Measurements from ENCODE around the gene DNAJB8.

DNAJB8 gene

DNA sequence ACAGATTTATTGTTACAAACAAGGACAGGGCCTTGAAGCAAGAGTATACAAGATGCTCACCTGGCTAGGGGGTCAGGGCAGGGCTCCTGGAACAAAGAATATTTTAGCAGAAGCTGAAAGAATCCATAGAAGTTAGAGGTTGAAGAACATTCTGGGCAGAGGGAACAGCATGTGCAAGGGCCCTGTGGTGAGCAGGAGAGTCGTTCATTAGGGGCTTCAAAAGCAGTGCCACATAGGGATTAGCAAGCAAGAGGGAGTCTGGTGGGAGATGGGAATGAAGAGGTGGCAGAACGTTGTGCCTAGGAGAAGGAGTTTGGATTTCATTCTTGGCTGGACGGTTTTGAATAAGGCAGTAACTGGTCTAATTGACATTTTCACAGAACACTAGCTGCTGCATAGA, 22.9 kb downstream of the DNAJB8 start:
- no peak for DNase-seq (ENCODE audit: low spot score)

DNA sequence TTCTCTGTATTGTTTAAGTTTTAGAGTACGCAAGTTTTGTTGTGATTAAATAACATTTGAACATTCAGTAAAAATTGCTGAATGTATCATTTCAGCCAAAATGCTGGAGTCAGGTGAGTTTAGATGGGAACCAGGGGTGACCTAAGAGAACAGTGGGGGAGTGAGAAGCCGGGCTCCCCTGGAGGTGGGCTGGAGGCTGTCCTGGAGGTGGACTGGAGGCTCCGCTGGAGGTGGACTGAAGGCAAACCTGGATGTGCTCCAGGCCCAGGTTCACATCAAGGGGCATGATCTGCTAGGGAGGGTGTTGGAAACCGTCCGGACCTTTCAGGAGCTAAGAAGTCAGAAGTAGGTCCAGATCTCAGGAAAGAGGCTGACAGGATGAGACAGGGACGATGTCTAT, 23.7 kb downstream of the DNAJB8 start:
- no peak for DNase-seq (ENCODE audit: low spot score)

DNA sequence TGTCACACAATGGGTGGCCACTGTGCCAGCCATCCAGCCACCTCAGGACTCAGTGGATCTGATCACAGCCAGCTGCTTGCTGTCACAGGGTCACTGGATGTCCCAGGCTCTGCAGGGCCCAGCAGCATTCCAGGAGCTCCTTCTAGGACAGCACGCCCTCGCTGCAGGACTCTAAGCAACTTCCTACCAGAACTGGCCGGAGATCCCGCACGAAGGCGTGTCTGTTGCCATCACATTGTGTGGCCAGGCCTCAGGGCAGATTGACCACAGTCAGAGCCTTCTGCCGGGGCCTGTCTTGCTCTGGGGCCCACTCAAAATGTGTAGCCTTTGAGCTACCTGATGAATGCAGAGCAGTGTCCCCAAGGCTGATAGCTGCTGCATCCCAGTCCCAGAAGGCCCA, 24.6 kb downstream of the DNAJB8 start:
- no peak for DNase-seq (ENCODE audit: low spot score)

DNA sequence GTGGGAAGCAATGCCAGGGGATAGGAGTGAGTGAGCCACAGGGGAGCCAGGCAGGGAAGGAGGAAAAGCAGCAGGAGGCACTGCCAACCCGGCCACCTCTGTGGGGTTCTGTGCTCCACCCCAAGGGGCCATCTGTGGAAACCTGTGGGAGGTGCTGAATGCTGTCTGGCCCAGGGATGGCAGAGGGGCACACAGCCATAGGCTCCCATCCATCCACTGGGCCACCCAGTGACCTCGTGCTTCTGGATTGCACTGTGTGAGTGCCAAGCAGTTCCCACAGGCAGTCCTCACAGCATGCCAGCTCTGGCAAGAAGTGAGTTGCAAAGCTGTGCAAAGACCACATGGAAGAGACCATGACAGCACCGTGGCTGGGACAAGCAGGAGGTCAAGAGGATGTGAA, 27.5 kb downstream of the DNAJB8 start:
- peak; percentile 55 for DNase-seq (ENCODE audit: low spot score)

DNA sequence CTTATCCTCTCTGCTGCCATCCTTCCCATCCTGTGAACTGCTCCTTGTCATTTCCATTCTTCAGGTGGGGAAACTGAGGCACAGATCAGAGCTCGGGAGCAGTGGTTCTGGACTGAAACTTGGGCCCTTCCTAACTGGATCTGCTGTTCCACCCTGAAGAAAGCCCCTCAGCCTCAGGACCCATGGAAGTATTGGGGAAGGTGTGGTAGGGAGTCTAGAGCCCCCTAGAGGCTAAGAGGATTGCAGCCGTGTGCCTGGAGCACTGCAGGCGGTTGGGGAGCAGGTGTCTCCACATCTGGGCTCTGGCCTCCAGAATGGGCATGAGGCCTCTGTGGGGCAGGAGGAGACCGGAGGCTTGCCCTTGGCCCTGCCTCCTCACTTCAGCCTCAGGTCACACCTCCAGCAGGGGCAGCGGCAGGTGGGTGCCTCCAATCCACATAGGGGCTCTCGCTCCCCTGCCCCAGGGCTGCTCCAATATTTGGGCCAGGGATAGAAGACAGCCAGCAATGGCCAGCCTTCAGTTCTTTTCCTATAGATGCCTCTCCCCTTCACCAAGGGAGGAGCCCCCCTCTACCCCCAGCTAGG, 28.1 kb downstream of the DNAJB8 start:
- DNase-seq (ENCODE audit: low spot score) = no peak

DNA sequence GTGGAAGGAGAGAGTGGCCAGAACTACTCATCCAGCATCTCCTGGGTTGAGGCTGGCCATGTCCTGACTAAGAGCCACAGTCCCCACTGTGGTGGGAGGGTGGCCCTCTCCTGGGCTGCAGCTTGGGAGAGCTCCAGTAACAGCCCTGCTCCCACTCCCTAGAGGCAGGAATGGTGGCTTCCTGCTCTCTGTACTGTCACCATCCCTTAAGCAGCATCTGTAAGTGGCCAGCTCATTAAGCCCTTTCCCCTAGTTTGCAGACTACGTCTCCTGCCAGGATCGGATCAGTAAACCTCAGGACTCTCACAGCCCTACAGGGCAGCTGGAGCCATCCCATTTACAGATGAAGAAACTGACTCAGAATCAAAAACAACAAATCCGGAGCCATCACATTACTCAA, 30.5 kb downstream of the DNAJB8 start:
- DNase-seq (ENCODE audit: low spot score) = no peak

DNA sequence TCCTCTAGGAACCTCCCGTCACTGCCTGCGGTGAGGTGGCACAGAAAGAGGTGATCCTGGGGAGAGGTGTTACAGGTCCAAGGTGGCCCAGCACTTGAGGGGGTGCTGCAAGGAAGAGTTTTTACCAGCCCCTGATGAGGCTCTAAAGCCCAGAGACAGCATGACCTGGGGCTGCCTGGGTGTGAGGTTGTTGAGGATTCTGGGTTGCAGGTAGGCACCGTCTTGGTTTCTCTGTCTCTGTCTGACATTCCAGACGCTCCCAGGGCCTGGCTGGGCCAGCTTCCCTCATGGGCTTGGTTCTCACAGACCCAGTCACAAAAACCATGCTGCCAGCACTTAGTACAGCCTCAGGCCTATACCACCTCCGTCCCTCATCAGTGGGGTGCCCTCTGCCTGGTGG, 31.1 kb downstream of the DNAJB8 start:
- DNase-seq (ENCODE audit: low spot score) = no peak

DNA sequence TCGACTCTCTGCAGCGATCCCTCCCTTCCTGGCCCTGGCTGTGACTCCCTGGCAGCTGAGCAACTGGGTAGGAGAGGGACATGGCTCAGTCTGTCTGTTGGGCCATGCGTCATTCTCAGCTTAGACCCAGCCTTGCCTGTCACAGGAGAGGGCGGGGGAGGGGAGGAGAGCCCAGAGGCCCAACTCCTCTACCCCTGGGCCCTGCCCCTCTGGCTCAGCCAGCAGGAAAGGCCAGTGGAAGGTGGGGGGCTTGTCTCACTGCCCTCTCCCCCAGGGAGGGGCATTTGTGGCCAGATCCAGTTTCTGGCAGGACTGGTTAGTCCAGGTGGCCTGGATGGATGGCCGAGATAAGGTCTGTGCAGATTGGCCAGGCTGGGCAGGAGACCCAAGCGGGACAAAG, 31.6 kb downstream of the DNAJB8 start:
- DNase-seq (ENCODE audit: low spot score) = peak; percentile 33

DNA sequence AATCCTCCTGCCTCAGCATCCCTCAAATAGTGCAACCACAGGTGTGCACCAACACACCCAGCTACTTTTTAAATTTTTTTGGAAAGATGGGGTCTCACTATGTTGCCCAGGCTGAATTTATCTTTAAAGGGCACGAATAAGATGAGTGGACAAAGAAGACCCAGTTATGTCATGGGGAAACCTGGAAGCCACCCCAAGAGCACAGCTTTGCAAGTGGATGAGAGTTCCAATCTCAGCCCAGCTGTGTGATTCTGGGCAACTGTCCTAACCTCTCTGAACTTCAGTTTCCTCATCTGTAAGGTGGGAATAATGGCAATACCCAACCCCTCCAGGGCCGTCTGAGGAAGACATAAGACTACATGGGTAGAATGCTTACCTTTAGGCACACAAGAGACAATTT, 32.2 kb downstream of the DNAJB8 start:
- DNase-seq (ENCODE audit: low spot score) = no peak

DNA sequence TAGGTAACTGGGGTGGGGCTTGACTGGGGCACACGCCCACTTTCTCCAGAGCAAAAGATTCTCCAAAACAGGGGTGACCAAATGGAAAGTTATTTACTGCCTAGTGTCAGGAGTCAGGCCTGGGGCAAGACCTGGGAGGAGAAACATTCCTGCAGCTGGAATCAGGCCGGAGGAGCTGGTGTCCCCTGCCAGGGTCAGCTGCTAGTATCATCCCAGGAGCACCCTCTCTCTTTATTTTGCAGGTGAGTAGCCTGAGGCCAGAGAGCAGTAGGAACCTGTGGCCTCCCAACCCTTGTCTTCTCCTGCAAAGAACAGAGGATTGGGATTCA, 32.9 kb downstream of the DNAJB8 start:
- DNase-seq (ENCODE audit: low spot score) = peak; percentile 23

DNA sequence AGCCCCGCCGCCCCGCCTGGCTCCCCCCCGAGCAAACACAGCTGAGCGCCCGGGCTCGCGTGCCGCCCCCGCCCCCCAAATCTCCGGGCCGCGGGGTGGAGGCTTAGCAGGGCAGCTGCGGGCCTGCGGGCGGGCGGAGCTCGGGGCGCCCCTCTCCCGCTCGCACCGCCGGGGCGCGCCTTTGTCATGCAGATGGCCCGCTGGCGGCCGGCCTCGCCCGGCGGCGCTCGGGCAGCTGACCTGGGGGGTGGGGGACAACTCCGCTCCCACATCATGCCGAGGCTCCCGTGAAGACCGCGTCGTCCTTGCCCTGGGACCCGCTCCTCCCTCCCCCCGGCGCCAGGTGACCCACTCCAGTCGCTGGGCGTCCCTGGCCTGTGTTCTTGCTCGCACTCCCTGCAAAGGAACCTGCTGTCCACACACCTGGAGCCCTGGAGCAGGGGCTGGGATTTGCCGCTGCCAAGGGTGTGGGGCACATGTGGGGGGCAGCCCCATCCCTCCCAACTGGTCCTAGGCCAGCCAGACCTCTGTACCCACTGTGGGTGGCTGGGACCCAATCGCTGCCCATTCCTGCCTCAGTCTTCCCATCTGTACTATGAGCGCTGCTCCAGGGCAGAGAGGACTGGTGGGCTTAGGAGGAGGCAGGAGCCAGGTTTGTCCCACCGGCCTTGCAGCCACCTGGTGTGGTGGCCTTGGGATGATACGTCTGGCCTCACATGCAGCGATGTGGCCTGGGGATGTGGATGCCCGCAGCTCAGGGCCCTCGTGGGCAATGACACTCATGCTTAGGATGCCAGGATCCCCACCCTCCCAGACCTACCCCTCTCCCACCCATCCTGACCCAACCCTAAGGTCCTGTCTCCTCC, 33.5 kb downstream of the DNAJB8 start:
- DNase-seq (ENCODE audit: low spot score) = no peak

DNA sequence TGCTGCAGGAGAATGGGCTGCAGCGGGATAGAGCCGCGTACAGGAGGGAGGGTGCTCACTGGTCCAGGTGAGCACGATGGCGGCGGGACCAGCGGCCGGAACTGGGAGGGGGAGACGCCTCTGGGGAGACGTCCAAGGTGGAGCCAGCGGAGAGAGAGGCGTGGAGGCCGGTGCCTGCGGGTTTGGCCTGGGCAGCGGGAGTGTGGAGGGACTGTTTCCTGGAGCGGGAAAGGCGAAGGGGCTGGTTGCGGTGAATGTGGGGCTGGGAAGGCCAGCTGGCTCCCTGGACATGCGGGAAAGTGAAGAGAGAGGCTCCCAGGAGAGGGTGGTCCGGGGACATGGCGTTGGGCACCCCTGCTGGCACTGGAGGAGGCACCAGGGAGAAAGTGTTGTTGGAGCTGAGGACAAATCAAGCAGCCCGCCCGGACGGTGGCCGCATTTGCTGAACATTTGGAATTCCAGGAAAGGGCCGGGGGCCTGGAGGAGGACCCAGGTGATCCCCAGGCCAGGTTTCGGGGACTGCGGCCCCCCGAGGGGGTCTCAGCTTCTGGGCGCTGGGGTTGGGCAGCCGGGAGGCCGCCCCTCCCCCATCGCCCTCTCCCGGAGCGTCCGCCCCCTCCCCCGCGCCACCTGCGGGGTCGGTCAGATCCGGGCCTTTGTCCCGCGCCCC, 34.3 kb downstream of the DNAJB8 start:
- DNase-seq (ENCODE audit: low spot score) = no peak

DNA sequence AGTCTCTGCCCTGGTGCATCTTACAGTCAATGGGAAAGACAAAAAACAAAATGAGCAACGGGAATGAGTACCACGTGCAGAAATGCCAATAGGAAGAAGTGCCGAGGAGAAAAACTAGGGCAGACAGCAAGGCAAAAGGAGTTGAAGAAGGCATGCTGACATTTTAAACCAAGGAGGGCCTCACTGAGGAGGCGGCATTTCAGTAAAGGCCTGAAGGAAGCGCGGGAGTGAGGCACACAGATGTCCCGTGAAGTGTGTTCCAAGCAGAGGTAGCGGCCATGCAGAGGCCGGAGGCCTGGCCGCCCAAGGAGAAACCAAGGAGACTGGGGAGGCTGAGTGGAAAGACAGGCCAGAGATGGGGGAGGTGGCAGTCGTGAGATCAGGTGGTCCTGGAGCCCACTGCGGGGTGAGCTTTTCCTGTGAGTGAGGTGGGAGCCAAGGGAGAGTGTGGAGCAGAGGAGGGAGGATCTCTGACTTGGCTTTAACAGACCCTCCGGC, 34.8 kb downstream of the DNAJB8 start:
- no peak for DNase-seq (ENCODE audit: low spot score)

DNA sequence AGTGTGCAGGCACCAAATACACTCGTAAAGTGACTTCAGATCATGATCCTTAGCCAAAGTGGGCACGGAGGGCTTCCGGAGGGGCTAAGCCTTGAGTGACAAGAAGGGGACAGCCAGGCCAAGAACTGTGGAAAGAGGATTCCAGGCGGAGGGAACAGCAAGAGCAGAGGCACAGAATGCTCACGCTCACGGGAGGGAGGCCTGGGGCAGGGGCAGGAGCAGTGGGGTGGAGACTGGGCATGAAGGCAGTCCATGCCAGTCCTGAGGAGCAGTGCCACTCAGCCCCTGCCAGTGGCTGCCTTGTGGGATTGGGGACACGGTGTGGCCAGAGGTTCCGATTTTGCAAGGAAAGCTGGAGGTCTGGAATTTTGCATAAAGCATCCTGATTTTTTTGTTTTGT, 36.0 kb downstream of the DNAJB8 start:
- no peak for DNase-seq (ENCODE audit: low spot score)

DNA sequence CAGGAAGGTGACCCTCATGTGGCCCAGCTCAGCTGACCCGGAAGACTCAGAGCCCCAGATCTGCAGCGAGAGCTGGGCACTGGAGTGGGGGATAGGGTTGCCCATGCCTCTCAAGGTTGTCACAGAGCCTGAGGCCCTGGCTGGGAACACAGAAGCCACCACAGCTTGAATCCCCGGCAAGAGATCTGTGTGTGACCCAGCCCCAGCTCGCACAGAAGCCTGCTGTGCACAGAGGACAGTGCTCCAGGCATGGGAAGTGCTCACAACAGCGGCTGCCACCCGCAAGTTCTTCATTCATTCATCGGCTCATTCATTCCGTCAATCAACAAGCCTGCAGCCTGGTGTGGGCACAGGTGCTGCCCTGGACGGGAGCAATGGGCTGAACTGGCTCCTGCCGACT, 36.4 kb downstream of the DNAJB8 start:
- DNase-seq (ENCODE audit: low spot score) = no peak

DNA sequence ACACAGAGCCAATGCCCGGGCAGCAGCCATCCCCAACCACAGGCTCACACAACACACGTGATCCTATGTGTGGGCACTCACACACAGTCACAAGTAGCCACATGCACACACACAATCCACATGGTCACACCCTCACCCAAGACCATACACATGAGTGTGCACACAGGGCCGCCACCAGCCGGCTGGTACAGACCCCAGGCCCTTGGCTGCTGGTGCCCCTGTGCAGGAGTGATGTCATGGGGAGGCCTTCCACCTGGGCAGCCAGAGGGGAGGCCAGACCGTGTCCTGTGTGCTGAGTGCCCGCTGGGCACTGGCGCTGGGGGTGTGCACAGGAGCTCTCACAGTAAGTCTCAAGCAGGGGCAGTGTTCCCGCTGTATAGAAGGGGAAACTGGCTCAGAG, 36.9 kb downstream of the DNAJB8 start:
- DNase-seq (ENCODE audit: low spot score) = no peak

DNA sequence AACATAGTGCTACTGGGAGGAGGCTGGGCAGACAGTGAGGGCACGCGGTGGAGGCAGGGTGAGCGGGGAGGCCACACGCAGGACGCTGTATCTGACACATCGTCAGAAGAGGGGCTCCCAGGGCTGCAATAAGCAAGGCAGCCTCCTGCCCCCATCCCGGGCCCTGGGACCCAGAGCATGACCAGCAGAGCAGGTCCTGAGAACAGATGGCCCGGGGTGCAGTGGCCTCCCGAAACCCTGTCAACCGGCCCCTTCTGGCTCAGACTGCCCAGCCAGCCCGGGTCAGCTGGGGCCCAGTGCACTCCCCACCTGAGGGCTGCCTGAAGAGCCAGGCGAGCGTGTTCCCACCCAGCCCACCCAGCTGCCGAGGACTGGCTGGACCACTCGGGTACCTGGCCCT, 37.4 kb downstream of the DNAJB8 start:
- no peak for DNase-seq (ENCODE audit: low spot score)

DNA sequence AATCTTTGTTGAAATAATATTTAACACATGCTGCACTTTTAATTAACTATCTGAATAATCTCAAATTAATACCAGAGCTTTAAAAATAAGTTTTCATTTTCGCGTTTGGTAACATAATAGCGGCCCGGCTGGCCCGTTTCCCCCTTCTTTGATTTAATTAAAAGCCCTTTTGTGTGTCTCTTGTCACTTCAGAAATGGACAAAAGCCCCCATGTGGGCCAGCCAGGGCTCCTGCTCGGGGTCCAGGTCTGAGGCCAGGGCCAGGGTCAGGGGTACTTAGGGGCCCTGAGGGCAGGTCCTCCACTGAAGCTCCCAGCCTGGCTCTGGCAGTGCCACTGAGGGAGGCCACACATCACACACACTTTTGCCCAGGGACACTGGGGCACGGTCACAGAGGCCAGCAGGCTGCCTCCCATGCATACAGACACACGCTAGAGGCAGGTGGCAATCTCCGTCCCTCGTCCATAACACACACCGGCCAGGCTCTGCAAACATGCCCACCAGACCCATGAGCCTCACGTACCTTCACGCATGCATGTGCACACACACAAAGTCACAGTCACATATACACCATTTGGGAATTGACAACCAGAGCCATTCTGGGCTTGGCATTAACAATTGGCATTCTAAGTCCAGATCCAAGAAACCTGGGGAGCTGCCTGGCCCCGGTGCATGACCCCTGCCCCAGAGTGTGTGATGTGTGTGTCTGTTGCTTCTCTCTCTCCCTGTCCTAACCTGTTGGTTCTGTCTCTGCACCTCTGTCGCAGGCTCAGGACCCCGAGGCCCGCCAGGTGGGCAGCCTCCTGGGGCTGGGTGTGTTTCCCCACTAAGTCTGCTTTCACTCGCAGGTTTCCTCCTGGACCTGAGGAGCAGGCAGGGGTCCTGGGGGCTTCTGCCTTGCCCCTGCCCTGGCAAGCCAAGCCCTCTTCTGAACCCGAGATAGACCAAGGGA, 38.5 kb downstream of the DNAJB8 start:
- DNase-seq (ENCODE audit: low spot score) = no peak

DNA sequence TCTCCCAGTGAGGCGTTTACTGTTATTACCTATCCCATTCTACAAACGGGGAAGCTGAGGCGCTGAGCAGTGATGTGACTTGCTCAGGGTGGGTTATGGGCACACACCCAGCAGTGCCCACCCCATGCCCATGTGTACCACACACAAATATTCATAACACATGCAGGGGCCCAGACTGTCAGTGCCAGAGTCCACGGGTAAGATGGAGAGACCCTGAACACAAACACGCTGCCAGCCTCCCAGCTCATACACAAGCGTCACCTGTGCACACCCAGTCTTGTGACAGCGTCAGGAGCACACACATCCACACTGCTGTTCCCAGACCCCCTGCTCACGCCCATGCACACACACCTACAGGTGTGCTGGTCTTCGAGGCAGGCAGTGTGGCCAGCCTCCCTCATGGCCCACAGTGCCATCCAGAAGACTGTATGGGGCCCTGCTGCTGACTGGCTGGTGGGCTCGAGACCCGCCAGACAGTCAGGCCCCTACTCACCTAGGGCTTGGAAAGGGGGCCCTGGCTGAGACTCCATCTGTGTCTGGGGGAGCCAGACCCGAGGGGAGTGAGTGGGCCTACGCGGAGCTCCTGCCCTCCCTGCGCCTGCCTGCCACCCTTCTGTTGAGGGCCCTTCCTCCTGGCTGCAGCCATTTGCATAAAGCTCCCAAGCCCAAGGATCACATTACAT, 39.4 kb downstream of the DNAJB8 start:
- no peak for DNase-seq (ENCODE audit: low spot score)

DNA sequence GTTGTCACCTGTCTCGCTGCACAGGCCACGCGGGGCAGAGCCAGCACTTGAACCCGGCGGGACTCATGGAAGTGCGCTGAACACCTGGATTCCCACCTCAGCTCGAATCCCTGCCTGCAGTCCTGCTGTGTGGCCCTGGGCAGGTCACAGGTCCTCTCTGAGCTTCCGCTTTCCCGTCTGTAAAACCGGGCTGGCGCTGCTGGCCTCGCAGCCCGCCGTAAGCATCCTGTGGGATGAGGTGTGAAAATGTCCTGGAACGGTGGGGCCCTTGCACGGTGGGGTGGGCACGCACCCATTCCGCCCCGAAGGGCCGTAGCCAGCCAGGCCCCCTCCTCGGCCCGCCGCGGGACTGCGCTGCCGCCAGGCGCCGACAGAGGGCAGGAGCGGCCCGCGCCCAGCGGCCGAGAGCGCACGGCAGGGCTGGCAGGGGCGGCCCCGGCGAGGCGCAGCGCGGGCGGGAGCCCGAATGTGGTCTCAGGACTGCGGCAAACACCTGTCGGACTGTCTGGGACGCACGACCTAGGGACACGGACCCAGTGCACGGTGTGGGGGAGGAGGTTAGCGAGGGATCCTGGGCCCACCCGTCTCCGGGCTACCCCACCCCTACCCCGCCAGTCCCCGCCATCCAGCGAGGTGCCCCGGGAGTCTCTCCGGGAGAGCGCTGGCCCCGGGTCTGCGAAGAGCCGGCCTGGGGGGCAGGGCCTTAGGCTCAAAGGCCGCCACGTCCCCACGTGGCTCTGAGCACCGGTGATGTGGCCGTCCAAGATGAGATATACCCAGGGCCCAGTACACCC, 40.4 kb downstream of the DNAJB8 start:
- peak; percentile 37 for DNase-seq (ENCODE audit: low spot score)

DNA sequence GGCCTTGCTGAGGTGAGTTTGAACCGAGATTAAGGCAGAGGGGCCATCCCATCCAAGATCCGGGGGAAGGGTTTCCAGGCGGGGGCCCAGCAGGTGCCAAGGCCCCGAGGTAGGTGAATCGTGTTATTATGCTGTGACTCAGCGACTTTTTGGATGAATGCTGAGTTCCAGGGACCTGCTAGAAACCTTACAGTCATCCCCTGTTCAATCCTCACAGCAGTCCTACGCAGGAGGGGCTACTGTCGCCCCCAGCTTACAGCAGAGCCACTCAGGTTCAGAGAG, 40.9 kb downstream of the DNAJB8 start:
- DNase-seq (ENCODE audit: low spot score) = no peak
